Urinary bladder (tissue), 4 donors: ENCODE results near the gene ANOS1. TPM values are rescaled to one million over a fixed set of nuclear protein-coding genes. Genes with fewer than 3 reads are reported as not detected.

Experiments
- DNase-seq: peaks from one replicate; pipeline ENCODE4 v3.0.0-alpha.2; 2015; ENCODE audit errors: extremely low spot score
- H3K27ac ChIP-seq: one replicate; pipeline ENCODE4 v1.5.1; 2013; ENCODE audit warnings: low read depth, mild to moderate bottlenecking, moderate library complexity
- H3K36me3 ChIP-seq: one replicate; pipeline ENCODE4 v1.6.1; 2013; ENCODE audit warnings: mild to moderate bottlenecking, moderate library complexity; ENCODE audit not compliant: insufficient read depth
- H3K4me1 ChIP-seq: one replicate; pipeline ENCODE4 v1.6.1; 2013; ENCODE audit warnings: mild to moderate bottlenecking, moderate library complexity; ENCODE audit not compliant: insufficient read depth
- H3K4me3 ChIP-seq: one replicate; pipeline ENCODE4 v1.5.1; 2013; ENCODE audit warnings: low read depth, low read length
- WGBS: extraction: QIAGEN DNeasy Blood & Tissue Kit; methylation state at CpG from one replicate; pipeline ENCODE4 v1.1.7; 2013; 5-methylcytosine and 5-hydroxymethylcytosine counted together
- polyA plus RNA-seq: library from polyadenylated mRNA; stranded (reverse); fragments of 200-250 nt; gene quantifications from one replicate; pipeline ENCODE4 v1.2.3, GENCODE V29; 2013
- total RNA-seq: library from RNA; depleted of rRNA; stranded (reverse); fragments of >200 nt; gene quantifications from one replicate; pipeline ENCODE4 v1.2.3, GENCODE V29; 2014
- donor health status: healthy with polysubstance abuse.
- donor health status: healthy.

Gene ANOS1
- total and polyA plus RNA-seq, 2 donors = 0.53 to 20.2 TPM

DNA sequence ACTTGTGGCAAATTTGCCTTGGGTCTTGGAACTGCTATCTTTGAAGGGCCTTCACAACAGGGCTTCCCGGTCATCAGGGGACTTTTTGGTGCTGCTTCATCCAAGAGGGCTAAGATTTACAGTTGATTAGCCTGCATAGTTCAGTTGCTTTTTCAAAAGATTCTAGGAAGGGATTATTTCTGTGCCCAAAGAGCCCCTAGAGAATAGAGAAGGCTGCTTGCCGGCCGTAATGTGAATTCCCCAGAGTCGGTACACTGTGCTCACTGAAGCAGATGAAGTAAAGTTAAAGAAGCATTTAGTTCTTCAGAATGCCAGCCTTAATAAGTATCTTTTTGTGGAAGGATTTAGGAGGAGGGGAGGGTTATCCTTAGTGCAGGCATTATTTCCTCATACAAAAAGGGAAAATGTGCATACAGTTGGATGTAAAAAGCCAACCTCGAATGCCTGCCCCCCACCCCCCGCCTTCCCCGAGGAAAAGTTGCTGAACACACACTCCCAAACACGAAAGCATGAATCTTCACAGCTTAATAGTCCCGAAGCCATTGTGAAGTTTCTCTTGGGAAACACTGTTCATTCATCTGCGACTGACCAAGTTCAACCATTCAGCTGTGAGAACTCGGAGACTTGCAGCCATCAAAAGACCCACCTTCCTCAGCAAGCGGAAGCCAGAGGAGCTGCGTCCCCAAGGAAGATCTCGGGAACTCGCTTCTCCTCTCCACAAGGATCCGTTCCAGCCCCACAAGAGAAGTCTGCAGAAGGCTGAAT, 47.6 kb downstream of the ANOS1 start:
- no peak for DNase-seq
- Histone ChIP-seq H3K4me3 (no peak overlapping the region), H3K27ac (no peak overlapping the region), H3K4me1 (no peaks in the 10 kb centered on the region), H3K36me3 (no peaks in the 10 kb centered on the region)
- 79% methylated on average over 16 of the region's 16 CpGs for WGBS

DNA sequence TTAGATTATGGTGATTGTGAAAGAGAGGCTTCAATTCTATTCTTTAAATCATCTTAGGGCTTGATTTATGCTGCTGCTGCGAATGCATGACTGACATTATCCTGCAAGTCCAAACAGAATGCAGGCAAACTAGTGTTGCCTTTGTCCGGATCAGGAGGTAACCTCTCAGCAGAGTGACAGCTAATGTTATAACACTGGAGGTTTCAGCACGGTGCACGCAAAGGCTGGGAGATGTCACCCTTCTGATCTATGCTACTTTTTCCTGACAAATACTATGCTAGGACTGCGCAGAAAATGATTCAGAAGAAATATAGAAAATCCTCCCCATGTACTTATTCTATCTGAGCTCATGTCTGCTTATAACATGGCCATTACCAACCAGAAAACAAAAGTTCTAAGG, 48.2 kb downstream of the ANOS1 start:
- H3K36me3 ChIP-seq = no peaks in the 10 kb centered on the region
- no peaks in the 10 kb centered on the region for H3K4me1 ChIP-seq
- DNase-seq = no peak
- H3K27ac ChIP-seq = no peak overlapping the region
- 82% methylated on average over 5 of the region's 5 CpGs for WGBS
- H3K4me3 ChIP-seq = no peak overlapping the region

DNA sequence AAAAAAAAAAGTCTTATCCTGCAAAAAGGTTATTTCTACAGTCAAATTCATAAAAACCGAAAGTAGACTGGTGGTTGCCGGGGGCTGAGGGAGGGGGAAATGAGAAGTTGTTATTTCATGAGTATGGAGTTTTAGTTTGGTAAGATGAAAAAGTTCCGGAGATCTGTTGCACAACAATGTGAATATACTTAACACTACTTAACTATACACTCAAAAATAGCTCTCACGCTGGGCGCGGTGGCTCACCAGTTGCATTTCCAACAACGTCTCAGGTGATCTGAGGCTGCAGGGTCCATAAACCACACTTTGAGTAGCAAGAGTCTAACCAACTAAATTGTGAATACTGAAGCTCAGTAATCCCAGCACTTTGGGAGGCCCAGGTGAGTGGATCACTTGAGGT, 52.4 kb downstream of the ANOS1 start:
- WGBS = 95% methylated on average over 7 of the region's 7 CpGs
- H3K27ac ChIP-seq = no peak overlapping the region
- no peak overlapping the region for H3K4me3 ChIP-seq
- no peak for DNase-seq
- H3K36me3 ChIP-seq = no peaks in the 10 kb centered on the region
- no peaks in the 10 kb centered on the region for H3K4me1 ChIP-seq

- WGBS = 82% methylated on average over 6 of the region's 6 CpGs
- Histone ChIP-seq H3K4me3 (no peak overlapping the region), H3K4me1 (no peaks in the 10 kb centered on the region), H3K27ac (no peak overlapping the region), H3K36me3 (no peaks in the 10 kb centered on the region)
- DNase-seq = no peak
These were observed 56.8 kb downstream of the ANOS1 start for GRCh38 chrX:8675006-8675630.

- DNase-seq = peak; percentile 3
- Histone ChIP-seq H3K36me3 (no peaks in the 10 kb centered on the region), H3K27ac (no peak overlapping the region), H3K4me1 (no peaks in the 10 kb centered on the region), H3K4me3 (no peak overlapping the region)
- WGBS = 51% methylated on average over 5 of the region's 5 CpGs
These were observed 58.7 kb downstream of the ANOS1 start for GRCh38 chrX:8673201-8673600.

GRCh38 chrX:8672176-8672575, 59.8 kb downstream of the ANOS1 start:
- DNase-seq = no peak
- H3K4me1 ChIP-seq = no peaks in the 10 kb centered on the region
- no peak overlapping the region for H3K4me3 ChIP-seq
- 76% methylated on average over 2 of the region's 2 CpGs for WGBS
- H3K27ac ChIP-seq = no peak overlapping the region
- H3K36me3 ChIP-seq = no peaks in the 10 kb centered on the region

DNA sequence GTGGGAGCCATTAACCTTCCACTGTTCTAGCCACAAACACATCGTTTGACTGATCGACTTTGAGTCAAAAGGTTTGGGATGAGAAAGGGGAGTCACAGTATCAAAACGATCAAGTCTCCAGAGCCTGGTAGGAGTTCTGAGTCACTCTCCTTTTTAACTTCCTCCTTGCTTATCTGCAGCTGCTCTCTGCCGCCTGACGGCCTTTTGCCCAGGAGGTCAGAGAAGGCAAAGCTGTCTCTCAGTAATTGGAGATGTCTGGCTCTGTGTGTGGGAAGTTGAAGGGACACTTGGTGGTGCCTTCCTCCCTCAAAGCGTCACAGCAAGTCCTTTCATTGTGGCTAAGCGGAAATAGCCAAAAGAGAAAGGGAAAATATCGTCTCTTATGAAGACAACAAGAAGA, 63.1 kb downstream of the ANOS1 start:
- no peaks in the 10 kb centered on the region for H3K36me3 ChIP-seq
- WGBS = 60% methylated on average over 8 of the region's 8 CpGs
- no peak overlapping the region for H3K27ac ChIP-seq
- H3K4me1 ChIP-seq = no peaks in the 10 kb centered on the region
- H3K4me3 ChIP-seq = no peak overlapping the region
- DNase-seq = no peak

DNA sequence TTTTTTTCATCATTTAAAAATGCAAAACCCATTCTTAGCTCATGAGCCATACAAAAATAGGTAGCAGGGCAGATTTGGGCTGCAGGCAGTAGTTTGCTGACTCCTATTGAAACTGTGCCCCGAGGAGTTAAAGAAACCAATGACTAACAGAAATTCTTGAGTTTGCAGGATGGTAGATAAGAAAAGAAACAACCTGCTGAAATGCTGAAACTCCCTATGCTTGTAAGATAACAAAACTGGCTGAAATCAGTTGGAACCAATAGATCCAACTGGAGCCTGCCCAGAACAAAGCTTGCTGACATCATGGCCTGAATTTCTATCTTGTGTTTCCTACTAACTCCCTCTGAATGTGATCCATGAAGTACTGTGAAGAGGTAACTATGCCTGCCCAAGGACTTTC, 68.6 kb downstream of the ANOS1 start:
- 48% methylated on average over 1 of the region's 1 CpG for WGBS
- Histone ChIP-seq H3K4me3 (no peak overlapping the region), H3K4me1 (no peaks in the 10 kb centered on the region), H3K27ac (no peak overlapping the region), H3K36me3 (no peaks in the 10 kb centered on the region)
- DNase-seq = no peak

- WGBS = 77% methylated on average over 2 of the region's 2 CpGs
- H3K27ac ChIP-seq = no peak overlapping the region
- no peak for DNase-seq
- H3K36me3 ChIP-seq = no peaks in the 10 kb centered on the region
- H3K4me1 ChIP-seq = no peaks in the 10 kb centered on the region
- no peak overlapping the region for H3K4me3 ChIP-seq
These were observed 74.1 kb downstream of the ANOS1 start for GRCh38 chrX:8657883-8658282.

- DNase-seq = no peak
- H3K27ac ChIP-seq = no peak overlapping the region
- no peaks in the 10 kb centered on the region for H3K36me3 ChIP-seq
- H3K4me1 ChIP-seq = no peaks in the 10 kb centered on the region
- no peak overlapping the region for H3K4me3 ChIP-seq
- WGBS = 72% methylated on average over 2 of the region's 2 CpGs
These were observed 78.0 kb downstream of the ANOS1 start for GRCh38 chrX:8653956-8654355.

DNA sequence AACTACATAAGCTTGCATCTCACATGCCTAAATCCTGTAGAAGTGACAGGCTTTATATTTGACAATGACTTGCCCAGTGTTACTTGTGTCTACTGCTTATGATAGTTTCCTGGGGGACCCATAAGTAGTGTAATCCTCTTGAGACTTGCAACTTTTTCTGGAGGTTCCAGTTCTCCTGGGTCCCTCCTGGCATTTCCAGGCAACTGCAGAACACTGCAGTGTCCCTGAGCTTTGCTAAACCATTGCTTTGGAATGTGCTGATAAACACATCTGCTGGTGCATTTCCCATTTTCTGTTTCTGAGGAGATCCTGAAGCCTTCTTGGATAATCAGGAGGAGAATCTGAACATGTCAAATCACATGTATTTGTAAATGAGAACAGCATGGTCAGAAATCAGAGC, 82.0 kb downstream of the ANOS1 start:
- Histone ChIP-seq H3K36me3 (no peaks in the 10 kb centered on the region), H3K4me1 (no peaks in the 10 kb centered on the region), H3K4me3 (no peak overlapping the region), H3K27ac (no peak overlapping the region)
- no peak for DNase-seq

- WGBS = 85% methylated on average over 7 of the region's 7 CpGs
- Histone ChIP-seq H3K36me3 (no peaks in the 10 kb centered on the region), H3K4me3 (no peak overlapping the region), H3K27ac (no peak overlapping the region), H3K4me1 (no peaks in the 10 kb centered on the region)
- no peak for DNase-seq
These were observed 84.8 kb downstream of the ANOS1 start for GRCh38 chrX:8647176-8647575.

GRCh38 chrX:8639949-8640475, 91.9 kb downstream of the ANOS1 start:
- WGBS = 64% methylated on average over 11 of the region's 11 CpGs

GRCh38 chrX:8636497-8636896, 95.4 kb downstream of the ANOS1 start:
- DNase-seq = no peak
- no peaks in the 10 kb centered on the region for H3K4me1 ChIP-seq
- no peaks in the 10 kb centered on the region for H3K36me3 ChIP-seq
- no peak overlapping the region for H3K4me3 ChIP-seq
- no peak overlapping the region for H3K27ac ChIP-seq

More at GRCh38 chrX:8639949-8640475, 91.9 kb downstream of the ANOS1 start:
- no peak overlapping the region for H3K27ac ChIP-seq
- DNase-seq = no peak
- H3K4me3 ChIP-seq = no peak overlapping the region
- no peaks in the 10 kb centered on the region for H3K4me1 ChIP-seq
- no peaks in the 10 kb centered on the region for H3K36me3 ChIP-seq
